HL-60 (cell line): ENCODE measurements around the gene BLOC1S5.

Experiments used
- CTCF ChIP-seq: IDR thresholded peaks from one replicate; pipeline ENCODE4 v1.5.1; 2011; ENCODE audit warnings: low read length, control low read depth, inconsistent platforms; ENCODE audit not compliant: insufficient read depth
- GABPA ChIP-seq: IDR thresholded peaks from 2 replicates; pipeline ENCODE4 v1.6.1; 2012; ENCODE audit warnings: low read depth
- POLR2AphosphoS5 ChIP-seq: IDR thresholded peaks from 2 replicates; pipeline ENCODE4 v1.6.1; 2012; ENCODE audit warnings: low read depth
- SPI1 ChIP-seq: IDR thresholded peaks from 2 replicates; pipeline ENCODE4 v1.6.1; 2012; ENCODE audit warnings: low read depth, mild to moderate bottlenecking, borderline replicate concordance
- TF ChIP-seq, protein P1 (sequence below): IDR thresholded peaks from 2 replicates; pipeline ENCODE4 v1.6.1; 2012; ENCODE audit warnings: low read depth; ENCODE audit not compliant: insufficient replicate concordance

DNA sequence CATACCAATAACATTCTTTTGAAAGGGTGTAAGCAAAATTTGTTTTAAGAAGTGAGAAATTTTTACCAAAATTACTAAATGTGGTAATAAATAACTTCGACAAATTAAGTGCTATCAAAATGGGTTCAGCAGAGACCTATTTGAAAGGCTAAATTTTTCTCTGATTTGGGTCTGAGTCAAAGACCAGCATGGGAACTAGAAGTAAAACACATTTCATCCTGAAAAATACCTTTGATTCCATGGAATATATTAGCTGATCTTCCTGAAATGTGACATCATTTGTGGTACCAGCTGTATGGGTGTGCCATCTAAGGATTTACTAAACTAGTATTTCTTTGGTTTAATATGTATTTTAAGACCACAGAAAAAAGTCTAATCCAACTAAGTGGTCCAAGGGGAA is 63.6 kb downstream of the BLOC1S5 start:
- no peak for TF ChIP-seq CTCF
- TF ChIP-seq POLR2AphosphoS5 = no peak
- TF ChIP-seq, protein P1, sequence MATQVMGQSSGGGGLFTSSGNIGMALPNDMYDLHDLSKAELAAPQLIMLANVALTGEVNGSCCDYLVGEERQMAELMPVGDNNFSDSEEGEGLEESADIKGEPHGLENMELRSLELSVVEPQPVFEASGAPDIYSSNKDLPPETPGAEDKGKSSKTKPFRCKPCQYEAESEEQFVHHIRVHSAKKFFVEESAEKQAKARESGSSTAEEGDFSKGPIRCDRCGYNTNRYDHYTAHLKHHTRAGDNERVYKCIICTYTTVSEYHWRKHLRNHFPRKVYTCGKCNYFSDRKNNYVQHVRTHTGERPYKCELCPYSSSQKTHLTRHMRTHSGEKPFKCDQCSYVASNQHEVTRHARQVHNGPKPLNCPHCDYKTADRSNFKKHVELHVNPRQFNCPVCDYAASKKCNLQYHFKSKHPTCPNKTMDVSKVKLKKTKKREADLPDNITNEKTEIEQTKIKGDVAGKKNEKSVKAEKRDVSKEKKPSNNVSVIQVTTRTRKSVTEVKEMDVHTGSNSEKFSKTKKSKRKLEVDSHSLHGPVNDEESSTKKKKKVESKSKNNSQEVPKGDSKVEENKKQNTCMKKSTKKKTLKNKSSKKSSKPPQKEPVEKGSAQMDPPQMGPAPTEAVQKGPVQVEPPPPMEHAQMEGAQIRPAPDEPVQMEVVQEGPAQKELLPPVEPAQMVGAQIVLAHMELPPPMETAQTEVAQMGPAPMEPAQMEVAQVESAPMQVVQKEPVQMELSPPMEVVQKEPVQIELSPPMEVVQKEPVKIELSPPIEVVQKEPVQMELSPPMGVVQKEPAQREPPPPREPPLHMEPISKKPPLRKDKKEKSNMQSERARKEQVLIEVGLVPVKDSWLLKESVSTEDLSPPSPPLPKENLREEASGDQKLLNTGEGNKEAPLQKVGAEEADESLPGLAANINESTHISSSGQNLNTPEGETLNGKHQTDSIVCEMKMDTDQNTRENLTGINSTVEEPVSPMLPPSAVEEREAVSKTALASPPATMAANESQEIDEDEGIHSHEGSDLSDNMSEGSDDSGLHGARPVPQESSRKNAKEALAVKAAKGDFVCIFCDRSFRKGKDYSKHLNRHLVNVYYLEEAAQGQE = no peak
- TF ChIP-seq SPI1 = no peak
- no peak for TF ChIP-seq GABPA
